ENCODE results near the gene MSL1. TPM values are rescaled to one million over a fixed set of nuclear protein-coding genes. Genes with fewer than 3 reads are reported as not detected.

The MSL1 gene
- total and polyA plus RNA-seq, 9 of the 15 experiments (the other 6 are each of a cell fraction or from before 2014, with no cell fraction given) = 13.8 to 120 (median 61.9) TPM

DNA sequence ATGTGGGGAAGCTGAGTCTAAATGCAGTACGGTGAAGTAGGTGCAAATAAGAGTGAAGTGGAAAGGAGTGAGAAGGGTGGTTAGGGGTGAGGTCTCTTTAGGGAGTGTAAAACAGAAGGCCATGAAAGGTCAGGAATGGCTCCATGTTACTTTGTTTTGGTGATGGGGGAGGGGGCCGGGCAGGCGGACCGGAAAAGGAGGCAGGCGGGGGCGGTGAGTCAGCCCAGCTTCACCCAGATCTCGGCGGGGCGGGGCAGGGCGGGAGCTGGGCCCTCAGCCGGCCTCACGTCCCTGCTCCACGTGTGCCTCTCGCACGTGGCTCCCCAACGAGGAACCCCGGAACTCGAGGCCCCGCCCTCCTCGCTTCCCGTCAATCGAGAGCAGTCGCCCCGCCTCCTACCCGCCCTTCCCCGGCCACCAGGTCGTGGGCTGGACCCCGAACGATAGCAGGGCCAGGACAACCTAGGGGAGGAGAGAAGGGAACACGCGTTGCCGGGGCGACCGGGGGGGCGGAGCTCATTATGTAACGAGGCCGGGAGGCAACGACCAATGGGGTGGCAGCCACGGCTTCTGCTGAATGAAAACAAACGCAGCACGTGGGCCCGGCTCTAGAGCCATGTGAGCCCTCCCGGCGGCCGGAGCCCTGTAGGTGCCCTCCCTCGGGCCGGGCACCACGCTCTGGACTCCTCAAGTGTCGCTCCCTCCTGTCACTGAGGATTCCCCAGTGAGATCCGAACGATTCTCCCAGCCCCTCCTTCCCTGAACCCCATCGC lies 22.7 kb upstream of the MSL1 start (continued):
- TF ChIP-seq, protein P1, sequence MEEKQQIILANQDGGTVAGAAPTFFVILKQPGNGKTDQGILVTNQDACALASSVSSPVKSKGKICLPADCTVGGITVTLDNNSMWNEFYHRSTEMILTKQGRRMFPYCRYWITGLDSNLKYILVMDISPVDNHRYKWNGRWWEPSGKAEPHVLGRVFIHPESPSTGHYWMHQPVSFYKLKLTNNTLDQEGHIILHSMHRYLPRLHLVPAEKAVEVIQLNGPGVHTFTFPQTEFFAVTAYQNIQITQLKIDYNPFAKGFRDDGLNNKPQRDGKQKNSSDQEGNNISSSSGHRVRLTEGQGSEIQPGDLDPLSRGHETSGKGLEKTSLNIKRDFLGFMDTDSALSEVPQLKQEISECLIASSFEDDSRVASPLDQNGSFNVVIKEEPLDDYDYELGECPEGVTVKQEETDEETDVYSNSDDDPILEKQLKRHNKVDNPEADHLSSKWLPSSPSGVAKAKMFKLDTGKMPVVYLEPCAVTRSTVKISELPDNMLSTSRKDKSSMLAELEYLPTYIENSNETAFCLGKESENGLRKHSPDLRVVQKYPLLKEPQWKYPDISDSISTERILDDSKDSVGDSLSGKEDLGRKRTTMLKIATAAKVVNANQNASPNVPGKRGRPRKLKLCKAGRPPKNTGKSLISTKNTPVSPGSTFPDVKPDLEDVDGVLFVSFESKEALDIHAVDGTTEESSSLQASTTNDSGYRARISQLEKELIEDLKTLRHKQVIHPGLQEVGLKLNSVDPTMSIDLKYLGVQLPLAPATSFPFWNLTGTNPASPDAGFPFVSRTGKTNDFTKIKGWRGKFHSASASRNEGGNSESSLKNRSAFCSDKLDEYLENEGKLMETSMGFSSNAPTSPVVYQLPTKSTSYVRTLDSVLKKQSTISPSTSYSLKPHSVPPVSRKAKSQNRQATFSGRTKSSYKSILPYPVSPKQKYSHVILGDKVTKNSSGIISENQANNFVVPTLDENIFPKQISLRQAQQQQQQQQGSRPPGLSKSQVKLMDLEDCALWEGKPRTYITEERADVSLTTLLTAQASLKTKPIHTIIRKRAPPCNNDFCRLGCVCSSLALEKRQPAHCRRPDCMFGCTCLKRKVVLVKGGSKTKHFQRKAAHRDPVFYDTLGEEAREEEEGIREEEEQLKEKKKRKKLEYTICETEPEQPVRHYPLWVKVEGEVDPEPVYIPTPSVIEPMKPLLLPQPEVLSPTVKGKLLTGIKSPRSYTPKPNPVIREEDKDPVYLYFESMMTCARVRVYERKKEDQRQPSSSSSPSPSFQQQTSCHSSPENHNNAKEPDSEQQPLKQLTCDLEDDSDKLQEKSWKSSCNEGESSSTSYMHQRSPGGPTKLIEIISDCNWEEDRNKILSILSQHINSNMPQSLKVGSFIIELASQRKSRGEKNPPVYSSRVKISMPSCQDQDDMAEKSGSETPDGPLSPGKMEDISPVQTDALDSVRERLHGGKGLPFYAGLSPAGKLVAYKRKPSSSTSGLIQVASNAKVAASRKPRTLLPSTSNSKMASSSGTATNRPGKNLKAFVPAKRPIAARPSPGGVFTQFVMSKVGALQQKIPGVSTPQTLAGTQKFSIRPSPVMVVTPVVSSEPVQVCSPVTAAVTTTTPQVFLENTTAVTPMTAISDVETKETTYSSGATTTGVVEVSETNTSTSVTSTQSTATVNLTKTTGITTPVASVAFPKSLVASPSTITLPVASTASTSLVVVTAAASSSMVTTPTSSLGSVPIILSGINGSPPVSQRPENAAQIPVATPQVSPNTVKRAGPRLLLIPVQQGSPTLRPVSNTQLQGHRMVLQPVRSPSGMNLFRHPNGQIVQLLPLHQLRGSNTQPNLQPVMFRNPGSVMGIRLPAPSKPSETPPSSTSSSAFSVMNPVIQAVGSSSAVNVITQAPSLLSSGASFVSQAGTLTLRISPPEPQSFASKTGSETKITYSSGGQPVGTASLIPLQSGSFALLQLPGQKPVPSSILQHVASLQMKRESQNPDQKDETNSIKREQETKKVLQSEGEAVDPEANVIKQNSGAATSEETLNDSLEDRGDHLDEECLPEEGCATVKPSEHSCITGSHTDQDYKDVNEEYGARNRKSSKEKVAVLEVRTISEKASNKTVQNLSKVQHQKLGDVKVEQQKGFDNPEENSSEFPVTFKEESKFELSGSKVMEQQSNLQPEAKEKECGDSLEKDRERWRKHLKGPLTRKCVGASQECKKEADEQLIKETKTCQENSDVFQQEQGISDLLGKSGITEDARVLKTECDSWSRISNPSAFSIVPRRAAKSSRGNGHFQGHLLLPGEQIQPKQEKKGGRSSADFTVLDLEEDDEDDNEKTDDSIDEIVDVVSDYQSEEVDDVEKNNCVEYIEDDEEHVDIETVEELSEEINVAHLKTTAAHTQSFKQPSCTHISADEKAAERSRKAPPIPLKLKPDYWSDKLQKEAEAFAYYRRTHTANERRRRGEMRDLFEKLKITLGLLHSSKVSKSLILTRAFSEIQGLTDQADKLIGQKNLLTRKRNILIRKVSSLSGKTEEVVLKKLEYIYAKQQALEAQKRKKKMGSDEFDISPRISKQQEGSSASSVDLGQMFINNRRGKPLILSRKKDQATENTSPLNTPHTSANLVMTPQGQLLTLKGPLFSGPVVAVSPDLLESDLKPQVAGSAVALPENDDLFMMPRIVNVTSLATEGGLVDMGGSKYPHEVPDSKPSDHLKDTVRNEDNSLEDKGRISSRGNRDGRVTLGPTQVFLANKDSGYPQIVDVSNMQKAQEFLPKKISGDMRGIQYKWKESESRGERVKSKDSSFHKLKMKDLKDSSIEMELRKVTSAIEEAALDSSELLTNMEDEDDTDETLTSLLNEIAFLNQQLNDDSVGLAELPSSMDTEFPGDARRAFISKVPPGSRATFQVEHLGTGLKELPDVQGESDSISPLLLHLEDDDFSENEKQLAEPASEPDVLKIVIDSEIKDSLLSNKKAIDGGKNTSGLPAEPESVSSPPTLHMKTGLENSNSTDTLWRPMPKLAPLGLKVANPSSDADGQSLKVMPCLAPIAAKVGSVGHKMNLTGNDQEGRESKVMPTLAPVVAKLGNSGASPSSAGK (IDR thresholded peaks at IDR 0.05) = peak; percentile 99
- no peak for TF ChIP-seq ZNF57 (CRISPR knock-in tag; IDR thresholded peaks at IDR 0.05)
- TF ChIP-seq ZEB2 (IDR thresholded peaks at IDR 0.05) = 0 out of 2 replicates have a peak, but pooled peaks have one; percentile 51
- TF ChIP-seq ETS2 (tag; IDR thresholded peaks at IDR 0.05; ENCODE audit: borderline replicate concordance, poor library complexity, severe bottlenecking) = no peak
- no peak for TF ChIP-seq HOXB6 (CRISPR knock-in tag; IDR thresholded peaks at IDR 0.05; ENCODE audit: borderline replicate concordance)
- no peak; the same call in none of the 2 replicates for TF ChIP-seq SUPT5H (IDR thresholded peaks at IDR 0.05)
- TF ChIP-seq SMAD2 (IDR thresholded peaks at IDR 0.05; ENCODE audit: low read depth, low read length) = no peak
- TF ChIP-seq NELFE (IDR thresholded peaks at IDR 0.05; ENCODE audit: insufficient read depth, insufficient read length) = no peak
- TF ChIP-seq SIRT6 (IDR thresholded peaks at IDR 0.05; ENCODE audit: low read depth, low read length) = no peak
- TF ChIP-seq CBFA2T2 (conservative IDR thresholded peaks at IDR 0.05) = no peak
- no peak for TF ChIP-seq XRCC3 (IDR thresholded peaks at IDR 0.05)
- TF ChIP-seq NCOA4 (IDR thresholded peaks at IDR 0.05; ENCODE audit: partially characterized antibody) = no peak
- no peak for TF ChIP-seq PURB (CRISPR knock-in tag; IDR thresholded peaks at IDR 0.05; ENCODE audit: low read depth)
